ENCODE measurements around the gene TOR4A.

Gene TOR4A

DNA sequence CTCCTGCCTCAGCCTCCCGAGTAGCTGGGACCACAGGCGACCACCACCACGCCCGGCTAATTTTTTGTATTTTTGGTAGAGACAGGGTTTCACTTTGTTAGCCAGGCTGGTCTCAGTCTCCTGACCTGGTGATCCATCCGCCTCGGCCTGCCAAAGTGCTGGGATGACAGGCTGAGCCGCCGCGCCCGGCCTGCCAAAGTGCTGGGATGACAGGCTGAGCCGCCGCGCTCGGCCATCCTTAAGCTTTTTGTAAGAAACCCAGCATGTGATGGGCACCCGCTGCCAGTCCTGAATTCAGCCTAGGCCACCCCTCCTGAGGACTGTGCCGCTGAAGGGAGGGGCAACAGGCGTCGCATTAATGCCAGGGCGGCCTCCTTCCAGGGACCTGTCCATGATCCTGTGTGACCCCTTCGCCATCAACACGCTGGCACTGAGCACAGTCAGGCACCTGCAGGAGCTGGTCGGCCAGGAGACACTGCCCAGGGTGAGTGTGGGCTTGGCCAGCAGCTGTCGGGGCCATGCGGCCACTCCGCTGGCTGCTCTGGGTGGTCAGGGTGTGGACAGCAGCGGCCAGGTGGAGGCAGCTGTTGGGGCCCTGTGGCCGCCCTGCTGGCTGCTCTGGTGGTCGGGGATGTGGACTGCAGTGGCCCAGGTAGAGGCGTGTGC lies 11.9 kb upstream of the TOR4A start:
- Histone ChIP-seq H3K9me3 (replicated peaks in 1 of 11) (no peaks in the 10 kb centered on the region), H3K36me3 (peaks cover 63 to 91% (median 81%) of the 10 kb centered on the region in 11 experiments), H4K20me1 (peaks cover 0 to 75% (median 20%) of the 10 kb centered on the region in 11 experiments; a peak in 17 of 22 replicates), H3K9ac (peak overlapping the region in 1 of 11 experiments; percentile 19; a peak in 2 of 22 replicates), H3K27ac (peak overlapping the region in 1 of 11 experiments; percentile 21; a peak in 1 of 22 replicates), H3K4me1 (peaks cover 36 to 51% (median 39%) of the 10 kb centered on the region in 10 experiments), H3K27me3 (no peaks in the 10 kb centered on the region), H3K4me2 (0 out of 22 replicates have a peak overlapping the region, but pooled peaks of 1 of the 11 experiments have one; percentile 1), H3K4me3 (no peak overlapping the region)
- TF ChIP-seq Cebpa-rat (IDR thresholded peaks at IDR 0.05), result no peak

DNA sequence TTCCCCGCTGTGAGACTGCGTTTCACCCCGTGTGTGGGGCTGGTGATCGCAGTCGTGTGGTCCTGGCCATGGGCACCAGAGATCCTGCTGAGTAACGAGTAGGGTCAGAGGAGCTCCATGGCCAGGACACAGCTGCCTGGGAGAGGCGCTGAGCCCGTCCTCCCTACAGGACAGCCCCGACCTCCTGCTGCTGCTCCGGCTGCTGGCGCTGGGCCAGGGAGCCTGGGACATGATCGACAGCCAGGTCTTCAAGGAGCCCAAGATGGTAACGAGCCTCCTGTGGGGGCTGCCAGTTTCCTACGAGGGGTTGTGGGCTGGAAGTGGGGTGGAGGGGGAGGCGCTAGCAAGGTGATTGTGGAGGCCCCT lies 11.4 kb upstream of the TOR4A start:
- Histone ChIP-seq H3K9me3 (replicated peaks in 1 of 11) (no peaks in the 10 kb centered on the region), H3K4me1 (peaks cover 41 to 56% (median 44%) of the 10 kb centered on the region in 10 experiments), H3K4me3 (no peak overlapping the region), H3K9ac (peak overlapping the region in 1 of 11 experiments; percentile 19; a peak in 2 of 22 replicates), H3K27ac (peak overlapping the region in 1 of 11 experiments; percentile 21; a peak in 2 of 22 replicates), H3K4me2 (0 out of 22 replicates have a peak overlapping the region, but pooled peaks of 1 of the 11 experiments have one; percentile 1), H3K27me3 (no peaks in the 10 kb centered on the region), H3K36me3 (peaks cover 60 to 91% (median 81%) of the 10 kb centered on the region in 11 experiments), H4K20me1 (peaks cover 3 to 80% (median 25%) of the 10 kb centered on the region in 11 experiments; a peak in 19 of 22 replicates)
- TF ChIP-seq Cebpa-rat (IDR thresholded peaks at IDR 0.05), result no peak

DNA sequence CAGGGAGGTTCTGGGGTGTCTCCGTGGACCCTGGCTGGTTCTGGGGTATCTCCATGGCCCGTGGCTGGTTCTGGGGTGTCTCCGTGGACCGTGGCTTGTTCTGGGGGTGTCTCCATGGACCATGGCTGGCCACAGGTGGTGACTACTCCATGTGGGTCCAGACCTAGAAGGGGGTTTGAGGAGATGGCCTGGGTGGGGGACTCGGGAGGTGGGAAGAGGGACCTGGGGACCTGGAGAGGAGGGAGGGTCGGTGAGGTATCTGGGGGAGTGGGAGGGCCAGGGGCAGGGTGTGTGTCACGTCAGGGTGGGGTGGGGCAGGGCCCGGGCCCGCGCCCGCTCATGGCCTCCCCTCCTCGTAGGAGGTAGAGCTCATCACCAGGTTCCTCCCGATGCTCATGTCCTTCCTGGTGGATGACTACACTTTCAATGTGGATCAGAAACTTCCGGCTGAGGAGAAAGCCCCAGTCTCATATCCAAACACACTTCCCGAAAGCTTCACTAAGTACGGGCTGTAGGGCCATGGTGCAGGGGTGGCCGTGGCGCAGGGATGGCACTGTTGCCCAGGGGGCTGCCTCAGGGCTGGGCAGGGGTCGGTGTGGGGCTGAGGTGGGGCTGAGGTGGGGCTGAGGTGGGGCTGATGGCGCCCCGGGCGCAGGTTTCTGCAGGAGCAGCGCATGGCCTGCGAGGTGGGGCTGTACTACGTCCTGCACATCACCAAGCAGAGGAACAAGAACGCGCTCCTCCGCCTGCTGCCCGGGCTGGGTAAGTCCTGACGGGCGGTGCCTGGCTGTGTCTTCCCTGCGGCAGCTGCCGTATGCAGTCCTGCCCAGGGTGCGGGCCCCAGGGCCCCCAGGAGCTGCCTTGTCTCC lies 10.7 kb upstream of the TOR4A start:
- Histone ChIP-seq H3K4me1 (peaks cover 46 to 63% (median 51%) of the 10 kb centered on the region in 10 experiments), H3K4me2 (peak overlapping the region; percentile 15 to 98 (median 80); a peak in 12 of 22 replicates), H3K27ac (peak overlapping the region in 1 of 11 experiments; percentile 72; a peak in 3 of 22 replicates), H3K9ac (peak overlapping the region in 1 of 11 experiments; percentile 17; a peak in 2 of 22 replicates), H3K9me3 (replicated peaks in 1 of 11) (no peaks in the 10 kb centered on the region), H3K36me3 (peaks cover 54 to 84% (median 75%) of the 10 kb centered on the region in 11 experiments), H3K27me3 (no peaks in the 10 kb centered on the region), H3K4me3 (no peak overlapping the region), H4K20me1 (peaks cover 5 to 81% (median 32%) of the 10 kb centered on the region in 11 experiments; a peak in 20 of 22 replicates)
- no peak for TF ChIP-seq Cebpa-rat (IDR thresholded peaks at IDR 0.05)

DNA sequence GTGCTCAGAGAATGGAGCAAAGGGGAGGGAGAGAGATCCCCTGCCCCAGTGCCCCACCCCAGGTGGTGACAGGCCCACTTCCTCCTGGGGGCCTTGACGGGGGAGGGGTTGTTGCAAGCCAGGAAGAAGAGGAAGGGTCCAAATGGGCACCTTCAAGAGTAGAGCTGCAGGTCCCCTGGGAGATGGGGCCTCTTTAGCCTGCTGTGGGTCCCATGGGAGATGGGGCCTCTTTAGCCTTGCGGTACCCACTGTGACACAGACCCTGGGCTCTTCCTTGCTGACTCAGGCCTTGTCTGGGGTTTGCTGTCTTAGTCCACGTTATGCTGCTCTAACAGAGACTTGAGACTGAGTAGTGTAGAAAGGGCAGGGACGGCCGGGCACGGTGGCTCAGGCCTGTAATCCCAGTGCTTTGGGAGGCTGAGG lies 9.6 kb upstream of the TOR4A start:
- H3K27ac ChIP-seq, result peak overlapping the region in 10 of 11 experiments; percentile 5 to 72 (median 56); a peak in 18 of 22 replicates
- peaks cover 59 to 89% (median 80%) of the 10 kb centered on the region in 11 experiments for H3K36me3 ChIP-seq
- H3K4me3 ChIP-seq, result peak overlapping the region in 2 of 10 experiments; percentile 29 to 37; a peak in 2 of 20 replicates

DNA sequence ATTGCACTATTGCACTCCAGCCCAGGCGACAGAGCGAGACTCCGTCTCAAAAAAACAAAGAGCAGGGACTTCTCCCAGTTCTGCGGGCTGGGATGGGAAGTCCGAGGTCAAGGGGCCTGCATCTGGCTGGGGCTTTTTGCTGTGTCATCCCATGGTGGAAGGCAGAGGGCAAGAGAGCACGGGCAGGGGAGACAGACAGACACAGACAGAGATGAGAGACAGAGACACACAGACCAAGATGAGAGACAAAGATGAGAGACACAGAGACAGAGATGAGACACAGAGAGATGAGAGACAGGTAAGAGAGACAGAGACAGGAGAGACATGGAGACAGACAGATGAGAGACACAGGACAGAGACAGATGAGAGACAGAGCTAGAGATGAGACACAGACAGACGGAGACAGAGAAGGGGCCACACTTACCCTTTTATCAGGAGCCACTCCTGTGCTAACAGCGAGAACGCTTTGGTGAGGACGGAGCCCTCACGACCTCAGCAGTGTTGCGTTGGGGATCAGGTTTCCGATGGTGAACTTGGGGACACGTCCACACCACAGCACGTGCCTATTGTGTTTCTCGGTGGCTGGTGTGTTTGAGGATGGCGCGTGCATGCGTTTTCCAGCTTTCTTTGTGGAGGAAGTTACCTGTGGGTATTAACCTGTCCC lies 8.9 kb upstream of the TOR4A start:
- Histone ChIP-seq H4K20me1 (peaks cover 11 to 81% (median 40%) of the 10 kb centered on the region in 11 experiments; a peak in 20 of 22 replicates), H3K4me3 (peak overlapping the region in 3 of 10 experiments; percentile 10 to 41 (median 33); a peak in 4 of 20 replicates), H3K36me3 (peaks cover 62 to 91% (median 82%) of the 10 kb centered on the region in 11 experiments), H3K27ac (peak overlapping the region in 10 of 11 experiments; percentile 5 to 72 (median 56); a peak in 18 of 22 replicates), H3K9me3 (replicated peaks in 1 of 11) (no peaks in the 10 kb centered on the region), H3K4me1 (peaks cover 65 to 78% (median 68%) of the 10 kb centered on the region in 10 experiments), H3K9ac (peak overlapping the region in 10 of 11 experiments; percentile 16 to 61 (median 40); a peak in 15 of 22 replicates), H3K4me2 (peak overlapping the region; percentile 59 to 98 (median 87)), H3K27me3 (no peaks in the 10 kb centered on the region)
- no peak for TF ChIP-seq Cebpa-rat (IDR thresholded peaks at IDR 0.05)

More for the DNA sequence above, 9.6 kb upstream of the TOR4A start:
- no peak for TF ChIP-seq Cebpa-rat (IDR thresholded peaks at IDR 0.05)
- H4K20me1 ChIP-seq, result peaks cover 11 to 85% (median 40%) of the 10 kb centered on the region in 11 experiments; a peak in 20 of 22 replicates
- H3K9me3 ChIP-seq (replicated peaks in 1 of 11), result no peaks in the 10 kb centered on the region
- no peaks in the 10 kb centered on the region for H3K27me3 ChIP-seq
- peak overlapping the region in 10 of 11 experiments; percentile 29 to 61 (median 48); a peak in 15 of 22 replicates for H3K9ac ChIP-seq
- peak overlapping the region; percentile 59 to 98 (median 87) for H3K4me2 ChIP-seq
- peaks cover 58 to 73% (median 62%) of the 10 kb centered on the region in 10 experiments for H3K4me1 ChIP-seq

DNA sequence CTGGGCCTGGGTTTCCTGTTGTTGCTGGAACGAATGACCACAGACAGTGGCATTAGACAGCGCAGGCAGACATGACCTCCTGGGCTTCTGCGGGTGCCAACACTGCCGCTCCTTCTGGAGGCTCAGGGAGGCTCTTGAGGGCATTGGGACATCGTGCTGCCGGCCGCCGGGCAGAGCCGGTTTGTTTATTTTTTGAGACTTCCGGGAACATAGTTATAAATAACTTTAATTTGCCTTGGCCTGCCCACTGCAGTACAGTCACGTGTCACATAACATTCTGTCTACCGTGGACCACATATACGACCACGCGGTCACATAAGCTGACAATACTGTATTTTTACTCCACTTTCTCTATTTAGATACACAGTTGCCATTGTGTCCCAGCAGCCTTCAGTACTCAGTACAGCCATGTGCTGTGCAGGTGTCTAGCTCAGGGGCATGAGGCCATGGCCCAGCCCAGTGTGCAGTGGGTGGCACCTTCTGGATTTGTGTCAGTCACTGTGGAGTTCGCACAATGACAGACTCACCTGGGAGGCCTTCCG lies 8.2 kb upstream of the TOR4A start:
- no peak for TF ChIP-seq Cebpa-rat (IDR thresholded peaks at IDR 0.05)
- Histone ChIP-seq H3K36me3 (peaks cover 55 to 91% (median 75%) of the 10 kb centered on the region in 11 experiments), H3K4me2 (peak overlapping the region; percentile 59 to 98 (median 87)), H3K9me3 (replicated peaks in 1 of 11) (no peaks in the 10 kb centered on the region), H3K9ac (peak overlapping the region in 9 of 11 experiments; percentile 16 to 61 (median 44); a peak in 15 of 22 replicates), H3K4me1 (peaks cover 71 to 85% (median 75%) of the 10 kb centered on the region in 10 experiments), H3K4me3 (peak overlapping the region in 3 of 10 experiments; percentile 10 to 41 (median 33); a peak in 3 of 20 replicates), H4K20me1 (peaks cover 11 to 81% (median 40%) of the 10 kb centered on the region in 11 experiments; a peak in 20 of 22 replicates), H3K27me3 (no peaks in the 10 kb centered on the region), H3K27ac (peak overlapping the region in 10 of 11 experiments; percentile 5 to 72 (median 56); a peak in 17 of 22 replicates)

DNA sequence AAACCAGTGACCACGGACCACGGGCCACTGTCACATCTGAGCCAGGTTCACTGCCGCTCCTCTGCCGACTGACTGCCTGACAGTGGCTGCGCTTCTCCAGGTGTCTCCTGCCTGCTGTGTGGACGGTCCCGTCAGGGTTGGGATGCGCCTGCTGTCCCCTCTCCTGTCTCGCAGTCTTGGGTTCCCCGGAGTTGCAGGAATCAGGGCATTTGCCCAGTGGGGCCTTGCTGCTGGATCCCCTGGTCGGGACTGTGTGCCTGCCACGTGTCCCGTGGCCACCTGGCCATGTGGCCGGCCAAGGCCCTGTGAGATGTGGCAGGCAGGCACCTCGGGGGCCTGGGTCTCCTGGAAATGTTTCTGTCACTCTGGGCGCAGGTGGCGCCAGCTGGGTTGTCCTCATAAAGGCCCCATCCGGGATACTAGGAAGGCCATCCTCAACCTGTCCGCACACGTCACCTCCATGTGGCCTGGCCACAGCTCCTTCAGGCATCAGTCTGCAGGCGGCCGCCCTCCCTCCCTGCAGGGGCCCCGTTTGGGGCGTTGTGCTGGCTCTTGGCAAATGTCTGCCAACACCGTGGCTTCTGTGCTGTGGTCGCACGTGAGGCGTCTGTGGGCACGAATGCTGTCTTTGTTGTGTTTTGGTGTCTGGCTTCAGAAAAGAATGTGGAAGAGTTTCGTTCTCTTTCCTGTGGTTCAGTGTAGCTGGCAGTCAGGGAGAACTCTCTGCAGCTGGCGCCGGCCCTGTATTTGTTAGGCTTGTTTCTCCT lies 6.4 kb upstream of the TOR4A start:
- peaks cover 11 to 73% (median 40%) of the 10 kb centered on the region in 11 experiments; a peak in 20 of 22 replicates for H4K20me1 ChIP-seq
- no peaks in the 10 kb centered on the region for H3K9me3 ChIP-seq (replicated peaks in 1 of 11)
- peak overlapping the region in 9 of 11 experiments; percentile 15 to 75 (median 66); a peak in 17 of 22 replicates for H3K27ac ChIP-seq
- H3K4me2 ChIP-seq, result peak overlapping the region; percentile 67 to 98 (median 87)
- peaks cover 40 to 74% (median 59%) of the 10 kb centered on the region in 11 experiments for H3K36me3 ChIP-seq
- peaks cover 86 to 100% (median 92%) of the 10 kb centered on the region in 10 experiments for H3K4me1 ChIP-seq
- no peaks in the 10 kb centered on the region for H3K27me3 ChIP-seq
- no peak for TF ChIP-seq Cebpa-rat (IDR thresholded peaks at IDR 0.05)
- H3K4me3 ChIP-seq, result peak overlapping the region in 2 of 10 experiments; percentile 12 to 19; a peak in 2 of 20 replicates
- H3K9ac ChIP-seq, result peak overlapping the region in 9 of 11 experiments; percentile 7 to 69 (median 62); a peak in 17 of 22 replicates
